Fibroblast of lung (primary cell): ENCODE measurements around the gene OSBPL9.

Source experiments
- EZH2 ChIP-seq: IDR thresholded peaks from 2 replicates; pipeline ENCODE4 v1.5.1; 2012; ENCODE audit warnings: low read length, control low read depth, mild to moderate bottlenecking; ENCODE audit errors: missing control alignments
- TF ChIP-seq, protein P1 (sequence below), 2 donors: IDR thresholded peaks in 1 of 2; conservative IDR thresholded peaks in 1 of 2; 1 replicate in 1 of 2; 2 replicates in 1 of 2; pipeline ENCODE4 v1.5.1; 2011 to 2012; ENCODE audit warnings: low read length in 2 of 2, control low read depth in 1 of 2, inconsistent platforms in 1 of 2, low read depth in 1 of 2, mild to moderate bottlenecking in 1 of 2

DNA sequence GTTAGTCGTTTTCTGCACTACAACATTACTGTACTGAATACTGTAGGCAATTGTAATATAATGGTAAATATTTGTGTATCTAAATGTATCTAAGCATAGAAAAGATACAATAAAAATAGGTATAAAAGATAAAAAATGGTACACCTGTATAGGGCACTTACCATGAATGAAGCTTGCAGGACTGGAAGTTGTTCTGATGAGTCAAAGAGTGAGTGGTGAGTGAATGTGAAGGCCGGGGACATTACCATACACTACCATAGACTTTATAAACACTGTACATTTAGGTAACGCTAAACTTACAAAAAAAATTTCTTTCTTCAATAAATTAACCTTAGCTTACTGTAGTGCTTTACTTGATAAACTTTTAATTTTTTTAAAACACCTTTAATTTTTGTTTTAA is 13.5 kb downstream of the OSBPL9 start:
- TF ChIP-seq, protein P1, sequence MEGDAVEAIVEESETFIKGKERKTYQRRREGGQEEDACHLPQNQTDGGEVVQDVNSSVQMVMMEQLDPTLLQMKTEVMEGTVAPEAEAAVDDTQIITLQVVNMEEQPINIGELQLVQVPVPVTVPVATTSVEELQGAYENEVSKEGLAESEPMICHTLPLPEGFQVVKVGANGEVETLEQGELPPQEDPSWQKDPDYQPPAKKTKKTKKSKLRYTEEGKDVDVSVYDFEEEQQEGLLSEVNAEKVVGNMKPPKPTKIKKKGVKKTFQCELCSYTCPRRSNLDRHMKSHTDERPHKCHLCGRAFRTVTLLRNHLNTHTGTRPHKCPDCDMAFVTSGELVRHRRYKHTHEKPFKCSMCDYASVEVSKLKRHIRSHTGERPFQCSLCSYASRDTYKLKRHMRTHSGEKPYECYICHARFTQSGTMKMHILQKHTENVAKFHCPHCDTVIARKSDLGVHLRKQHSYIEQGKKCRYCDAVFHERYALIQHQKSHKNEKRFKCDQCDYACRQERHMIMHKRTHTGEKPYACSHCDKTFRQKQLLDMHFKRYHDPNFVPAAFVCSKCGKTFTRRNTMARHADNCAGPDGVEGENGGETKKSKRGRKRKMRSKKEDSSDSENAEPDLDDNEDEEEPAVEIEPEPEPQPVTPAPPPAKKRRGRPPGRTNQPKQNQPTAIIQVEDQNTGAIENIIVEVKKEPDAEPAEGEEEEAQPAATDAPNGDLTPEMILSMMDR (conservative IDR thresholded peaks at IDR 0.05 in 1 of 2, IDR thresholded peaks at IDR 0.05 in 1 of 2; ENCODE audit: low read depth in 1 of 2, low read length in 2 of 2) = no peak
- no peak for TF ChIP-seq EZH2
